Transverse colon (tissue), 4 donors: ENCODE data around the gene DDRGK1.

Source experiments
- CTCF ChIP-seq, 5 experiments: fragments of 200-600 bp in 3 of 5; fragments of 450-650 bp in 2 of 5; sonication (generic) in 3 of 5; IDR thresholded peaks; 1 replicate in 2 of 5; 2 replicates in 3 of 5; pipeline ENCODE4 v1.5.1; 2016 to 2017; ENCODE audit warnings: antibody characterized with exemption in 5 of 5, inconsistent platforms in 3 of 5, mild to moderate bottlenecking in 2 of 5, moderate library complexity in 1 of 5
- EP300 ChIP-seq: sonication (generic); formaldehyde crosslinking; IDR thresholded peaks from one replicate; pipeline ENCODE4 v1.6.1; 2017; ENCODE audit warnings: antibody characterized with exemption, low read depth
- POLR2AphosphoS5 ChIP-seq, 3 donors: sonication (generic); formaldehyde crosslinking; IDR thresholded peaks; one replicate each; pipeline ENCODE4 v1.6.1; 2016; ENCODE audit warnings: antibody characterized with exemption in 3 of 3

GRCh38 chr20:3227936-3228749, 23.7 kb upstream of the DDRGK1 start:
- TF ChIP-seq EP300: no peak
- TF ChIP-seq CTCF (IDR thresholded peaks at IDR 0.05): no peak
- TF ChIP-seq POLR2AphosphoS5 (IDR thresholded peaks at IDR 0.05): no peak
